ENCODE measurements around the gene PLAA. TPM values are rescaled to one million over a fixed set of nuclear protein-coding genes. Genes with fewer than 3 reads are reported as not detected.

Gene PLAA
- total RNA-seq = 10 to 100 TPM; 54.4 to 56.8 (median 55.4) TPM

GRCh38 chr9:26946753-26947727 is at the start of gene PLAA:
PLAA (minus strand) TSS chr9:26947242; CDS start chr9:26947045, 197 bp downstream.
- peak within 1 kb of the TSS; percentile 96 for H3K4me3 Mint-ChIP-seq
- DNase-seq (peak; percentile 74), ATAC-seq (peak; percentile 97)
- H3K36me3 Mint-ChIP-seq (ENCODE audit: insufficient read depth) = peaks cover 14% of the 10 kb centered on the region
- no peaks in the 10 kb centered on the region for H3K9me3 Mint-ChIP-seq
- H3K4me1 Mint-ChIP-seq (ENCODE audit: low read depth) = peaks cover 42% of the 10 kb centered on the region
- H3K27me3 Mint-ChIP-seq (ENCODE audit: low read depth) = no peaks in the 10 kb centered on the region

- Mint-ChIP-seq H3K36me3 (ENCODE audit: insufficient read depth) (peaks cover 5% of the 10 kb centered on the region), H3K27me3 (ENCODE audit: low read depth) (no peaks in the 10 kb centered on the region), H3K4me3 (no peak overlapping the region), H3K9me3 (no peaks in the 10 kb centered on the region), H3K4me1 (ENCODE audit: low read depth) (no peaks in the 10 kb centered on the region)
- ATAC-seq (no peak), DNase-seq (no peak)
Measured at GRCh38 chr9:26995810-26996209, 48.8 kb upstream of the PLAA start.

- DNase-seq (no peak), ATAC-seq (no peak)
- H3K36me3 Mint-ChIP-seq (ENCODE audit: insufficient read depth) = peaks cover 17% of the 10 kb centered on the region
- no peaks in the 10 kb centered on the region for H3K9me3 Mint-ChIP-seq
- no peak overlapping the region for H3K4me3 Mint-ChIP-seq
- H3K4me1 Mint-ChIP-seq (ENCODE audit: low read depth) = no peaks in the 10 kb centered on the region
- no peaks in the 10 kb centered on the region for H3K27me3 Mint-ChIP-seq (ENCODE audit: low read depth)
Measured at GRCh38 chr9:26983340-26983739, 36.3 kb upstream of the PLAA start.

- Mint-ChIP-seq H3K4me3 (no peak overlapping the region), H3K9me3 (no peaks in the 10 kb centered on the region), H3K27me3 (ENCODE audit: low read depth) (no peaks in the 10 kb centered on the region), H3K36me3 (ENCODE audit: insufficient read depth) (peaks cover 6% of the 10 kb centered on the region), H3K4me1 (ENCODE audit: low read depth) (no peaks in the 10 kb centered on the region)
- DNase-seq = no peak
- ATAC-seq = no peak
Measured at GRCh38 chr9:26975728-26976707, 29.0 kb upstream of the PLAA start.

GRCh38 chr9:26974927-26975326 is 27.9 kb upstream of the PLAA start:
- H3K9me3 Mint-ChIP-seq = peaks cover 1% of the 10 kb centered on the region
- no peaks in the 10 kb centered on the region for H3K4me1 Mint-ChIP-seq (ENCODE audit: low read depth)
- ATAC-seq (no peak), DNase-seq (no peak)
- H3K27me3 Mint-ChIP-seq (ENCODE audit: low read depth) = no peaks in the 10 kb centered on the region
- H3K4me3 Mint-ChIP-seq = no peak overlapping the region
- H3K36me3 Mint-ChIP-seq (ENCODE audit: insufficient read depth) = peaks cover 6% of the 10 kb centered on the region

GRCh38 chr9:26973989-26974388 is 26.9 kb upstream of the PLAA start:
- Mint-ChIP-seq H3K36me3 (ENCODE audit: insufficient read depth) (peaks cover 11% of the 10 kb centered on the region), H3K9me3 (peaks cover 6% of the 10 kb centered on the region), H3K27me3 (ENCODE audit: low read depth) (no peaks in the 10 kb centered on the region), H3K4me1 (ENCODE audit: low read depth) (no peaks in the 10 kb centered on the region), H3K4me3 (no peak overlapping the region)
- DNase-seq (no peak), ATAC-seq (no peak)

- H3K9me3 Mint-ChIP-seq = peaks cover 6% of the 10 kb centered on the region
Measured at GRCh38 chr9:26971721-26972120, 24.7 kb upstream of the PLAA start.

GRCh38 chr9:26956860-26957233 is 9.8 kb upstream of the PLAA start:
- ATAC-seq = no peak
- DNase-seq = no peak
- Mint-ChIP-seq H3K27me3 (ENCODE audit: low read depth) (no peaks in the 10 kb centered on the region), H3K4me1 (ENCODE audit: low read depth) (peaks cover 38% of the 10 kb centered on the region), H3K36me3 (ENCODE audit: insufficient read depth) (no peaks in the 10 kb centered on the region), H3K9me3 (no peaks in the 10 kb centered on the region), H3K4me3 (peak overlapping the region; percentile 91)

More at GRCh38 chr9:26971721-26972120, 24.7 kb upstream of the PLAA start:
- Mint-ChIP-seq H3K4me1 (ENCODE audit: low read depth) (no peaks in the 10 kb centered on the region), H3K4me3 (no peak overlapping the region), H3K27me3 (ENCODE audit: low read depth) (no peaks in the 10 kb centered on the region), H3K36me3 (ENCODE audit: insufficient read depth) (peaks cover 11% of the 10 kb centered on the region)
- DNase-seq = no peak
- ATAC-seq = no peak

- no peaks in the 10 kb centered on the region for H3K9me3 Mint-ChIP-seq
- peak within 1 kb of the TSS; percentile 91 for H3K4me3 Mint-ChIP-seq
- peaks cover 35% of the 10 kb centered on the region for H3K4me1 Mint-ChIP-seq (ENCODE audit: low read depth)
- H3K27me3 Mint-ChIP-seq (ENCODE audit: low read depth) = no peaks in the 10 kb centered on the region
- no peaks in the 10 kb centered on the region for H3K36me3 Mint-ChIP-seq (ENCODE audit: insufficient read depth)
- DNase-seq (peak; percentile 89), ATAC-seq (peak; percentile 100)
Measured at GRCh38 chr9:26955921-26956859, 9.1 kb upstream of the PLAA start, which contains the start of gene IFT74. IFT74 (plus strand) TSS chr9:26956412; CDS start chr9:26961968, 5,556 bp downstream.

GRCh38 chr9:26955222-26955903 is 8.3 kb upstream of the PLAA start:
- H3K9me3 Mint-ChIP-seq = no peaks in the 10 kb centered on the region
- no peaks in the 10 kb centered on the region for H3K36me3 Mint-ChIP-seq (ENCODE audit: insufficient read depth)
- no peaks in the 10 kb centered on the region for H3K27me3 Mint-ChIP-seq (ENCODE audit: low read depth)
- H3K4me1 Mint-ChIP-seq (ENCODE audit: low read depth) = peaks cover 35% of the 10 kb centered on the region
- ATAC-seq (no peak), DNase-seq (no peak)
- H3K4me3 Mint-ChIP-seq = peak overlapping the region; percentile 91

- Mint-ChIP-seq H3K4me1 (ENCODE audit: low read depth) (peaks cover 35% of the 10 kb centered on the region), H3K4me3 (no peak overlapping the region), H3K27me3 (ENCODE audit: low read depth) (no peaks in the 10 kb centered on the region), H3K9me3 (no peaks in the 10 kb centered on the region), H3K36me3 (ENCODE audit: insufficient read depth) (no peaks in the 10 kb centered on the region)
- DNase-seq (no peak), ATAC-seq (peak in 1 of 2 donors; percentile 26)
Measured at GRCh38 chr9:26954050-26954508, 7.0 kb upstream of the PLAA start.

GRCh38 chr9:26951794-26952193 is 4.8 kb upstream of the PLAA start:
- DNase-seq (no peak), ATAC-seq (no peak)
- Mint-ChIP-seq H3K4me1 (ENCODE audit: low read depth) (peaks cover 31% of the 10 kb centered on the region), H3K4me3 (no peak overlapping the region), H3K36me3 (ENCODE audit: insufficient read depth) (no peaks in the 10 kb centered on the region), H3K27me3 (ENCODE audit: low read depth) (no peaks in the 10 kb centered on the region), H3K9me3 (no peaks in the 10 kb centered on the region)

GRCh38 chr9:26950521-26950920 is 3.5 kb upstream of the PLAA start:
- Mint-ChIP-seq H3K4me1 (ENCODE audit: low read depth) (peaks cover 28% of the 10 kb centered on the region), H3K36me3 (ENCODE audit: insufficient read depth) (peaks cover 2% of the 10 kb centered on the region), H3K27me3 (ENCODE audit: low read depth) (no peaks in the 10 kb centered on the region), H3K4me3 (no peak overlapping the region), H3K9me3 (no peaks in the 10 kb centered on the region)
- ATAC-seq = no peak
- DNase-seq = no peak
